Sigmoid colon (tissue), 4 donors: ENCODE measurements around the gene MDK.

Experiments used
- EP300 ChIP-seq, 4 donors: sonication (generic); formaldehyde crosslinking; IDR thresholded peaks; one replicate each; pipeline ENCODE4 v1.6.1; 2017; ENCODE audit warnings: antibody characterized with exemption in 4 of 4
- POLR2A ChIP-seq, 2 donors: fragments of 450-650 bp; IDR thresholded peaks; one replicate each; pipeline ENCODE4 v1.6.1; 2016; ENCODE audit warnings: antibody characterized with exemption in 2 of 2, mild to moderate bottlenecking in 2 of 2, moderate library complexity in 2 of 2
- POLR2AphosphoS5 ChIP-seq, 4 donors: sonication (generic); formaldehyde crosslinking; IDR thresholded peaks; one replicate each; pipeline ENCODE4 v1.6.1; 2017; ENCODE audit warnings: antibody characterized with exemption in 4 of 4
- TF ChIP-seq, protein P1 (sequence below), 4 experiments: fragments of 450-650 bp in 3 of 4; fragments of 200-600 bp in 1 of 4; IDR thresholded peaks; one replicate each; pipeline ENCODE4 v1.5.1; 2016 to 2019; ENCODE audit warnings: antibody characterized with exemption in 4 of 4, mild to moderate bottlenecking in 3 of 4, moderate library complexity in 2 of 4

DNA sequence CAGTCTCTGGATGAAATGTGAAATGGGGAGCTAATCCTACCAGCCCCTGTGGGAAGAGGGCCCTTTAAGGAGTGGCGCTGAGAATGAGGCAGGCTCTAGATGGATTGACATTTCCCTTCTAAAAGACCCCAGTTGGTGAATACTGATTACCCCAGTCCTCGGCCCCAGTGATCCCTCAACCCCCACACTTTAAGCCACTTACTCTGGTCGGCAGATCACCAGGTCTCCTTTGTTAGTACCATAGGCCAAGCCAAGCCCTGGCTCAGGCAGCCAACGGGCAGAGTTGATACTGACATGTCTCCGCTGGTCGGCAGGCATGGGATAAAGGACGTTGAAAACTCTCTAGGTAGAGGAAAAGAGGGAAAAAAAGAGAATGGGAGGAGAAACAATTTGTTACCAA is 36.2 kb downstream of the MDK start:
- TF ChIP-seq, protein P1, sequence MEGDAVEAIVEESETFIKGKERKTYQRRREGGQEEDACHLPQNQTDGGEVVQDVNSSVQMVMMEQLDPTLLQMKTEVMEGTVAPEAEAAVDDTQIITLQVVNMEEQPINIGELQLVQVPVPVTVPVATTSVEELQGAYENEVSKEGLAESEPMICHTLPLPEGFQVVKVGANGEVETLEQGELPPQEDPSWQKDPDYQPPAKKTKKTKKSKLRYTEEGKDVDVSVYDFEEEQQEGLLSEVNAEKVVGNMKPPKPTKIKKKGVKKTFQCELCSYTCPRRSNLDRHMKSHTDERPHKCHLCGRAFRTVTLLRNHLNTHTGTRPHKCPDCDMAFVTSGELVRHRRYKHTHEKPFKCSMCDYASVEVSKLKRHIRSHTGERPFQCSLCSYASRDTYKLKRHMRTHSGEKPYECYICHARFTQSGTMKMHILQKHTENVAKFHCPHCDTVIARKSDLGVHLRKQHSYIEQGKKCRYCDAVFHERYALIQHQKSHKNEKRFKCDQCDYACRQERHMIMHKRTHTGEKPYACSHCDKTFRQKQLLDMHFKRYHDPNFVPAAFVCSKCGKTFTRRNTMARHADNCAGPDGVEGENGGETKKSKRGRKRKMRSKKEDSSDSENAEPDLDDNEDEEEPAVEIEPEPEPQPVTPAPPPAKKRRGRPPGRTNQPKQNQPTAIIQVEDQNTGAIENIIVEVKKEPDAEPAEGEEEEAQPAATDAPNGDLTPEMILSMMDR (IDR thresholded peaks at IDR 0.05): no peak
- TF ChIP-seq POLR2A (IDR thresholded peaks at IDR 0.05) (no peak), POLR2AphosphoS5 (IDR thresholded peaks at IDR 0.05) (no peak), EP300 (IDR thresholded peaks at IDR 0.05) (no peak)
